Fibroblast of pulmonary artery (primary cell): ENCODE data around the gene PLA2R1.

Experiments used
- DNase-seq: peaks from one replicate; pipeline ENCODE4 v3.0.0-alpha.2; 2010; ENCODE audit warnings: low read depth
- H3K4me3 ChIP-seq: replicated peaks from 2 replicates; pipeline ENCODE4 v1.5.1; 2011; ENCODE audit warnings: low read depth, mild to moderate bottlenecking, control low read depth, low read length, moderate library complexity
- CTCF ChIP-seq: IDR thresholded peaks from 2 replicates; pipeline ENCODE4 v1.5.1; 2011; ENCODE audit warnings: mild to moderate bottlenecking, control low read depth, low read length, inconsistent platforms; ENCODE audit errors: missing control alignments

PLA2R1 gene

DNA sequence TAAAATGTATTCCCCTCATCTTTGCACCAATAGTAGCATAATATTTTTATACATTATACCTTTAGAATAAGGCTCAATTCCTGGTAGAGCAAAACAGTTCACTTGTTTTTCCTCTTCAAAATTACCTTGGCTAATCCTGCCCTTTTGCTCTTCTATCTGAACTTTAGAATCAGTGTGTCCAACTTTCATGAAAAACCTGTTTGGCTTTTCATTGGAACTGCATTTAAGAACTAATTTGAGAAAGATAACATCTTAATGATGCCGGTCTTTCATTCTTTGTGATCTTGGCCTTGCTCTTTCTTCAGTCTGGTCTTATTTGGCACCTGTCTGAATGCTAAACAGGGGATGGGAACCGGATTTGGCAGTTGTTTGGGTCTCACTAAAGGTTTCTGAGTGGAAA is 151.5 kb downstream of the PLA2R1 start:
- DNase-seq = no peak
- TF ChIP-seq CTCF = no peak
- no peak overlapping the region for H3K4me3 ChIP-seq

DNA sequence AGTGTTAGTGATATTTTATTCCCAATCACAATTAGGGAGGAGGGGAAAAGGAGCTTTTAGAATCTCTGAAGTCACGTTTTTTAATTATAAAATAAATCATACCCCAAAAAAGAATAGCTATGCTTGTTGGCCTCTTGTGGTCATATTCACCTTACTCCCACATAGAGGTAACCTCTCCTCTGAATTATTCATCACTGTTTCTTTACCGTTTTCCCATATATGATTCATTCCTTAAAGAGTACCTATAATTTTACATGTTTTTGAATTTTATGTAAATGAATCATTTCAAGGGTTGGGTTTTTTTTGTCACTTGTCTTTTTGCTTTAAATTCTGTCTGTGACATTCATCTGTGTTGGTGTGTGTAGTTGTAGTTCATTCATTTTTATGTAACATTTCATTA is 153.8 kb downstream of the PLA2R1 start:
- no peak for TF ChIP-seq CTCF
- no peak for DNase-seq
- no peak overlapping the region for H3K4me3 ChIP-seq

DNA sequence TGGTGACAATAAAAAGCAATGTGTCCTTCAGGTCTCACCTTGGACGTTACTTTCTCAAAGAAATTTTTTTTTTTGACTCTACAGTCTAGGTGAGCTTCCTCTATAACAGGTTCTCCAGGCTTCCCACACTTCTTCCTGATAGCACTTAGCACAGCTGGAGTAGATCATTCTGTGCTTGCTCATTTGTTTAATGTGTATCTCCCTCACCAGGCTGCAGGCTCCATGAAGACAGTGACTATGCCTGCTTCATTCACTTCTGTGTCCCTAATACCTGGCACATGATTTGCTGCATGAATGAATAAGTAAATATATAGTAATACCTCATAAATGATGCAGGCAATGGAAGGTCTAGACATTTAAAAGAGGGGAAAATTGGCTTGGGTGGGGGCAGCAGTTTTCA is 154.5 kb downstream of the PLA2R1 start:
- TF ChIP-seq CTCF = no peak
- no peak overlapping the region for H3K4me3 ChIP-seq
- DNase-seq = no peak

DNA sequence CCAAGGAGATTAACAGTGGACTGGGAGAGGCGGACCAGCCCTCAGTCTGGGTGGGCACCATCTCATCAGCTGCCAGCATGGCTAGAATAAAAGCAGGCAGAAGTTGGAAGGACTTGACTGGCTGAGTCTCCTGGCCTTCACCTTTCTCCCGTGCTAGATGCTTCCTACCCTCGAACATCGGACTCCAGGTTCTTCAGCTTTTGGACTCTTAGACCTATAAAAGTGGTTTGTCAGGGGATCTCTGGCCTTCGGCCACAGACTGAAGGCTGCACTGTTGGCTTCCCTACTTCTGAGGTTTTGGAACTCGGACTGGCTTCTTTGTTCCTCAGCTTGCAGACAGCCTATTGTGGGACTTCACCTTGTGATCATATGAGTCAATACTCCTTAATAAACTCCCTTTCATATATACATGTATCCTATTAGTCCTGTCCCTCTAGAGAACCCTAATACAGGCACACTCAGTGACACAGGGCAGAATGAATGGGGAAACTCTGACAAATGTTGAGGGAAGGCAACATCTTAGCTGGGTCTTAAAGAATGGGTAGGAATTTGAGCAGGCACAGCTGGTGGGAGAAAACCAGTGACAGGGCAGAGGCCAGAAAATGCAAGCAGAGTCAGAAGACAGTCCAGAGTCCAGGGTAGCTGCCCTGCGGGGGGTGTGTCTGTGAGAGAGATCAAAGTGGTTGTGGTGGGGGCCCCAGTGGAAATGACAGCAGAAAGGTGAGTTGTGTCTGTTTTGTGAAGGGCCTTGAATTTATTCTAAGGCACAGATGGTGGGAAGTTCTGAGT is 156.3 kb downstream of the PLA2R1 start:
- no peak overlapping the region for H3K4me3 ChIP-seq
- no peak for DNase-seq
- no peak for TF ChIP-seq CTCF

DNA sequence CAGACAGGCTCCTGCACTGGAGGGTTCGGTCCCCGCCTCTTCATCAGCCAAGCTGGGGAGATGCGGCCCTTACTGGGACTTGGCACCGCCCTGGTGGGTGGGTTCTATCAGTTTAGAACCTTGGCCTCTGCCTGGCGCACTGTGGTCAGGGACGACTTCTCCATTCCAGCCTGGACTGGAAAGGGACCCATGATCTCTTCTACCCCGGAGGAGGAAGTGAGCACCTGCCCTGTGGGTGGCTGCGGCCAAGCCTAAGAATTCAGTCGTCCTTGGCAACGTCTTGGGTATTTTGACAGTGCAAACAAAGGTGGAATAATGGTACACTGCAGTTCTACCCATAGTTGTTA is 157.5 kb downstream of the PLA2R1 start:
- no peak for DNase-seq
- no peak overlapping the region for H3K4me3 ChIP-seq
- no peak for TF ChIP-seq CTCF

- H3K4me3 ChIP-seq = peak within 1 kb of the TSS; percentile 30
- TF ChIP-seq CTCF = no peak
- DNase-seq = peak; percentile 6
Observed at GRCh38 chr2:159904127-159904958, 158.1 kb downstream of the PLA2R1 start, which contains the start of gene LY75. TSS of gene LY75 (minus strand) at chr2:159904756.
